ENCODE measurements around the gene ATL2. TPM values are rescaled to one million over a fixed set of nuclear protein-coding genes. Genes with fewer than 3 reads are reported as not detected.
A peak's percentile ranks its signal among the peaks of the same experiment; 100 is the strongest.

The ATL2 gene
- total RNA-seq, 4 donors from 2014 or later, result 206 to 329 (median 253) TPM

DNA sequence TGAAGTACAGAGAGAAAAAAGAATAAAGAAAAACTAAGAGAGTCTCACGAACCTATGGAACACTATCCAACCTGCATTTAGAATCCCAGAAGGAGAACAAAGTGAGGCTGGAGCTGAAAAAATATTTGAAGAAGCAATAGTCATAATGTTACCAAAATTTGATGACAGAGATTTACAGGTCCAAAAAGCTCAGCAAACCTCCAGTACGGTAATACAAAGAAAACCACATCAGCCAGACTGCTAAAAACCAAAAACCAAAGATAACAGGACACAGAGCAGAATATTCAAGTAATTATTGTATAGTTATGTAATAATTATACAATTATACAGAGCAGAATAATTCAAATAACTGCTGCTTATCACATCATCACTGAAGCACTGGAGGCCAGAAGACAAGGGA is 23.7 kb downstream of the ATL2 start:
- Histone ChIP-seq H3K36me3 (peaks cover 0 to 20% of the 10 kb centered on the region in 2 donors), H3K27me3 (no peaks in the 10 kb centered on the region), H3K4me1 (peaks cover 0 to 80% (median 5%) of the 10 kb centered on the region in 3 donors), H3K4me3 (no peak overlapping the region), H3K9me3 (no peaks in the 10 kb centered on the region), H3K27ac (peak overlapping the region in 1 of 4 donors; percentile 50)
- 72 to 93% methylated on average over 2 of the region's 2 CpGs for WGBS, 2 donors (ENCODE audit: low coverage in 1 of 2)
- TF ChIP-seq, protein P1, sequence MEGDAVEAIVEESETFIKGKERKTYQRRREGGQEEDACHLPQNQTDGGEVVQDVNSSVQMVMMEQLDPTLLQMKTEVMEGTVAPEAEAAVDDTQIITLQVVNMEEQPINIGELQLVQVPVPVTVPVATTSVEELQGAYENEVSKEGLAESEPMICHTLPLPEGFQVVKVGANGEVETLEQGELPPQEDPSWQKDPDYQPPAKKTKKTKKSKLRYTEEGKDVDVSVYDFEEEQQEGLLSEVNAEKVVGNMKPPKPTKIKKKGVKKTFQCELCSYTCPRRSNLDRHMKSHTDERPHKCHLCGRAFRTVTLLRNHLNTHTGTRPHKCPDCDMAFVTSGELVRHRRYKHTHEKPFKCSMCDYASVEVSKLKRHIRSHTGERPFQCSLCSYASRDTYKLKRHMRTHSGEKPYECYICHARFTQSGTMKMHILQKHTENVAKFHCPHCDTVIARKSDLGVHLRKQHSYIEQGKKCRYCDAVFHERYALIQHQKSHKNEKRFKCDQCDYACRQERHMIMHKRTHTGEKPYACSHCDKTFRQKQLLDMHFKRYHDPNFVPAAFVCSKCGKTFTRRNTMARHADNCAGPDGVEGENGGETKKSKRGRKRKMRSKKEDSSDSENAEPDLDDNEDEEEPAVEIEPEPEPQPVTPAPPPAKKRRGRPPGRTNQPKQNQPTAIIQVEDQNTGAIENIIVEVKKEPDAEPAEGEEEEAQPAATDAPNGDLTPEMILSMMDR (IDR thresholded peaks at IDR 0.05), result no peak
- TF ChIP-seq POLR2AphosphoS5 (IDR thresholded peaks at IDR 0.05), result no peak
- ATAC-seq, result no peak

DNA sequence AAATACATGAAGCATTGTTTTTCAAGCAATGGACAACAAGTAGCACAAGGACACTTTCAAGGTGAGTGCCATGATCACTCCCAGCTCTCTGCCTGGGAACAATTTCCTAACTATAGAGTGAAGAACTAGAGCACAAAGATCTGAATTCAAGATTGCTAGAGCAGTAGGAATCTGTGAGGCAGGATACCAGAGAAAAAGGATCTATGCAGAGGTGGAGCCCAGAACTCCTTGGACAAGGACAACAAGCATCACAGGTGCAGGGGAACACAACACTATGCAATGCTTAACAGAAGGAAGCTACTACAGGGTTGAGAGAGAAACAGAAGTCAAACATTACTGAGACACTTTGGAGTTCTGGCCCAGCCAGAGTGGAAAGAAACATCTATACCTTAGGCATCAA is 24.7 kb downstream of the ATL2 start:
- TF ChIP-seq POLR2A (IDR thresholded peaks at IDR 0.05) (no peak), POLR2AphosphoS5 (IDR thresholded peaks at IDR 0.05) (no peak), EP300 (IDR thresholded peaks at IDR 0.05) (no peak)
- TF ChIP-seq, protein P1 (IDR thresholded peaks at IDR 0.05), result no peak
- ATAC-seq, result no peak
- Histone ChIP-seq H3K9me3 (no peaks in the 10 kb centered on the region), H3K4me3 (no peak overlapping the region), H3K27me3 (no peaks in the 10 kb centered on the region), H3K4me1 (peaks cover 0 to 82% (median 5%) of the 10 kb centered on the region in 3 donors), H3K36me3 (peaks cover 0 to 12% of the 10 kb centered on the region in 2 donors), H3K27ac (peak overlapping the region in 1 of 4 donors; percentile 45)

DNA sequence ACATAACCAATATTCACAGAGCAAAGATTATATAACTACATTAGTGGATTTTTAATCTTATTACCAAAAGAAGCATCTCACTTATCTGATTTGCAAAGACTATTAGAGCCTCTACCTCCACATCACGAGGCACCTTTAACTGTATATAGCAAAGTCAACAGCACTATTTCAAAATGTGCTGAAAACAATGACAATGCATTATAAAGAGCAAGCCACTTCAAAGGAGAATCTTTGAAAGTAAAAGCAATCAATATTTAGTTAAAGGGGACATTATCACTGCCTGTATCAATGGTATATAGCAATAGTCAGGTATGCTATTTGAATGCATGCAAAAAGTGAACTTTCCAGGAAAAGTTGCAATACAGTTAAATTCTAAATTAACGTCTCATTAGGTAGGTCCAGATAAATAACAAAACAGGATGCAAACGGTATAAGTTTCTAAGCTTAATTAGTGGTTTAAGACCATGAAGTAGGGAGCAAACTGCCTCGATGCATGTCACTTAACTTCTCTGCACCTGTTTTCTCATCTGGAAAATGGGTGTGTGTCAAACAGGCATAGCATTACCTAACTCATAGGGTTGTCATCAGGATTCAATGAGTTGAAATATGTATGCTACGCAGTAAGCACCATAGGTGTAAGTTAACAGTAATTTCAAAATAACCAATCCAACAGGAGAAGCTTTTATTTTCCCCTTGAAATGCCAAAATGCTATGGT is 31.6 kb downstream of the ATL2 start:
- Histone ChIP-seq H3K27me3 (no peaks in the 10 kb centered on the region), H3K27ac (peak overlapping the region in 3 of 4 donors; percentile 9 to 34 (median 29)), H3K4me1 (peaks cover 0 to 64% (median 14%) of the 10 kb centered on the region in 3 donors), H3K9me3 (no peaks in the 10 kb centered on the region), H3K36me3 (peaks cover 5 to 32% of the 10 kb centered on the region in 2 donors), H3K4me3 (no peak overlapping the region)
- WGBS, 2 donors (ENCODE audit: low coverage in 1 of 2), result 70 to 76% methylated on average over 5 of the region's 5 CpGs
- no peak for ATAC-seq
- TF ChIP-seq POLR2A (IDR thresholded peaks at IDR 0.05) (no peak), EP300 (IDR thresholded peaks at IDR 0.05) (no peak), POLR2AphosphoS5 (IDR thresholded peaks at IDR 0.05) (no peak)
- TF ChIP-seq, protein P1 (IDR thresholded peaks at IDR 0.05), result no peak

DNA sequence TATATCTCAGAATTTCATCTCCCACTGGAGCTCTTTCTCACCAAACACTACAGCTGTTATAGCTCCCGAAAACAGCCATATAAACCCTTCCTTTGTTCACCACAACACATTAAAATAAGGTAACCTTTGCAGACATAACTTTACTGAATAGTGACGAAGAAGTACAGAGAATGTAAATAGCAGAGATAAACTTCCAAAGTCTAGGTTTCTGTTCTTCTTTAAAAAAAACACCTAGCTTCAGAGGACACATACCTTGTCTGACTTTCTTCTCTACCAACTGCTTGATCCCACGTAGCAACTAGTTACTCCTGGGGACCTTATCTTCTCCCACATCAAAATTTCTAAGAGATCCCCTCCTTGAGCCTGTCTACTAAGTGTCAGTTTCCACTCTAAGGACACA is 32.3 kb downstream of the ATL2 start:
- no peak overlapping the region for H3K4me3 ChIP-seq
- no peaks in the 10 kb centered on the region for H3K27me3 ChIP-seq
- peak overlapping the region in 2 of 4 donors; percentile 9 to 34 for H3K27ac ChIP-seq
- 44 to 50% methylated on average over 3 of the region's 3 CpGs for WGBS, 2 donors (ENCODE audit: low coverage in 1 of 2)
- ATAC-seq, result no peak
- peaks cover 5 to 39% of the 10 kb centered on the region in 2 donors for H3K36me3 ChIP-seq
- no peak for TF ChIP-seq POLR2A (IDR thresholded peaks at IDR 0.05)
- TF ChIP-seq POLR2AphosphoS5 (IDR thresholded peaks at IDR 0.05), result no peak
- TF ChIP-seq, protein P1 (IDR thresholded peaks at IDR 0.05), result no peak
- no peak for TF ChIP-seq EP300 (IDR thresholded peaks at IDR 0.05)
- peaks cover 0 to 57% (median 14%) of the 10 kb centered on the region in 3 donors for H3K4me1 ChIP-seq
- H3K9me3 ChIP-seq, result no peaks in the 10 kb centered on the region

DNA sequence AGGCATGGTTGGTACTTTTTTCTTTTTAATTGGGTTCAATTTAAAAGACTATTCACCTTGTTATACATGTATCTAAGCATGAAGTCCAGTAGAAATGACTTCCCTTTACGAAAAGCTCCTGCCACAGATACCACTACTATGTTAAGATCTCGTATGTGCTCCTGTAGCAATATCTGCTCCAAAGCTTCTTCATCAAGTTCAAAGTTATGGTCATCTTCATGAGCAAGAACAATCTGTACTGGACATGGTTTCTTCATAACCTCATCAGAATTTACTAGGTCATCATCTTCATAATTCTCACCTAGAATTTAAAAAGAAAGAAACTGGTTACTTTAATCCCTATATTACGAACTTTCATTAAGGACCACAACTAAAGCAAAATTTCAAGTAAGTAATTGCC is 33.9 kb downstream of the ATL2 start:
- Histone ChIP-seq H3K27ac (peak overlapping the region in 2 of 4 donors; percentile 34 to 52), H3K4me1 (peaks cover 0 to 51% (median 14%) of the 10 kb centered on the region in 3 donors), H3K36me3 (peaks cover 5 to 55% of the 10 kb centered on the region in 2 donors), H3K27me3 (no peaks in the 10 kb centered on the region), H3K9me3 (no peaks in the 10 kb centered on the region), H3K4me3 (no peak overlapping the region)
- no peak for ATAC-seq
- 90 to 95% methylated on average over 3 of the region's 3 CpGs for WGBS, 2 donors (ENCODE audit: low coverage in 1 of 2)
- no peak for TF ChIP-seq EP300 (IDR thresholded peaks at IDR 0.05)
- TF ChIP-seq, protein P1 (IDR thresholded peaks at IDR 0.05), result no peak
- no peak for TF ChIP-seq POLR2A (IDR thresholded peaks at IDR 0.05)

Data from gastroesophageal sphincter (tissue), 4 donors.